C4-2B (cell line): Measurements from ENCODE around the gene SIX5.

Experiments used
- CTCF ChIP-seq: fragments of 450-650 bp; conservative IDR thresholded peaks from 2 replicates; pipeline ENCODE4 v1.5.1; 2017; ENCODE audit warnings: mild to moderate bottlenecking
- ZFX ChIP-seq: fragments of 450-650 bp; IDR thresholded peaks from 2 replicates; pipeline ENCODE4 v1.6.1; 2017

GRCh38 chr19:45774765-45775164 lies 5.7 kb upstream of the SIX5 start:
- no peak; the same call in 1 of the 2 replicates for TF ChIP-seq CTCF
- TF ChIP-seq ZFX = no peak
